K562 (cell line): ENCODE measurements around the gene PRH1. TPM values are rescaled to one million over a fixed set of nuclear protein-coding genes. Genes with fewer than 3 reads are reported as not detected.

Experiments used
- ATAC-seq: fragments of 200-7000 bp; cut with Tn5 transposase; 3 replicates; pipeline ENCODE4 v1.9.1; 2020; ENCODE audit warnings: moderate library complexity
- BruUV-seq: library from RNA; stranded (reverse); fragments of 400-500 nt; replicated peaks from 2 replicates; lab custom pipeline; 2021; lab: Mats Ljungman, UMichigan
- CTCF ChIA-PET: fragments of 300-600 bp; formaldehyde crosslinking; extraction: SDS; loops from one replicate; lab custom pipeline; 2021; ENCODE audit warnings: low intra/inter-chr PET ratio; lab: Yijun Ruan, JAX
- POLR2A ChIA-PET: fragments of 300-600, 350-650 bp; sonication (Branson Sonifier 250); formaldehyde crosslinking; extraction: SDS; loops from one replicate; lab custom pipeline; 2021; ENCODE audit warnings: antibody characterized with exemption, inconsistent platforms; lab: Yijun Ruan, JAX
- DNase-seq, 4 experiments: peaks; one replicate each; pipeline versions ENCODE4 v3.0.0 to v3.0.0-alpha.2; 2011 to 2018; ENCODE audit warnings: low spot score in 3 of 4, mixed read lengths in 3 of 4; ENCODE audit errors: extremely low read depth in 1 of 4
- FAIRE-seq: peaks from 2 replicates; lab custom pipeline; 2011; peaks lifted over from hg19 to GRCh38; lab: Jason Lieb, UNC
- H2AFZ ChIP-seq: 2 replicates; pipeline ENCODE4 v1.6.0; 2011; ENCODE audit warnings: low read depth, low read length, control low read depth, inconsistent platforms
- H3K27ac ChIP-seq: fragments of 200-600 bp; 3 replicates; pipeline ENCODE4 v1.8.0; 2011; ENCODE audit warnings: low read depth, mild to moderate bottlenecking, control low read depth, inconsistent platforms, low read length, moderate library complexity, mixed read lengths; ENCODE audit errors: extremely low read depth
- H3K27me3 ChIP-seq, 2 experiments: fragments of 300-600 bp in 1 of 2; 2 replicates in 1 of 2; 3 replicates in 1 of 2; pipeline versions ENCODE4 v1.6.0 to v1.8.0; 2011; ENCODE audit warnings: inconsistent platforms in 2 of 2, low read length in 2 of 2, mild to moderate bottlenecking in 1 of 2, mixed read lengths in 1 of 2, moderate library complexity in 1 of 2; ENCODE audit not compliant: control insufficient read depth in 2 of 2, insufficient read depth in 2 of 2
- H3K36me3 ChIP-seq: fragments of 300-600 bp; 3 replicates; pipeline ENCODE4 v1.8.0; 2011; ENCODE audit warnings: mild to moderate bottlenecking, low read length, inconsistent platforms; ENCODE audit not compliant: control insufficient read depth, insufficient read depth
- H3K4me1 ChIP-seq, 2 experiments: fragments of 200-600 bp in 1 of 2; replicated peaks in 1 of 2; 2 replicates in 1 of 2; 3 replicates in 1 of 2; pipeline versions ENCODE4 v1.5.1 to v1.8.0; 2011; ENCODE audit warnings: inconsistent platforms in 2 of 2, low read length in 2 of 2, mild to moderate bottlenecking in 1 of 2, mixed read lengths in 1 of 2, moderate library complexity in 1 of 2; ENCODE audit not compliant: control insufficient read depth in 2 of 2, insufficient read depth in 2 of 2
- H3K4me2 ChIP-seq: 2 replicates; pipeline ENCODE4 v1.6.1; 2011; ENCODE audit warnings: low read length, control low read depth, inconsistent platforms, mixed read lengths; ENCODE audit not compliant: insufficient read depth
- H3K4me3 ChIP-seq: fragments of 200-600 bp; sonication (generic), shearing (Covaris generic); 2 replicates; pipeline ENCODE4 v1.5.1; 2016; ENCODE audit warnings: control low read depth, inconsistent platforms
- H3K79me2 ChIP-seq: fragments of 200-600 bp; 3 replicates; pipeline ENCODE4 v1.8.0; 2011; ENCODE audit warnings: low read length, inconsistent platforms; ENCODE audit not compliant: control insufficient read depth, insufficient read depth
- H3K9ac ChIP-seq, 2 experiments: 2 replicates each; pipeline versions ENCODE4 v1.6.0 to v1.6.1; 2011; ENCODE audit warnings: low read depth in 2 of 2, low read length in 2 of 2, control low read depth in 1 of 2, inconsistent platforms in 1 of 2, mild to moderate bottlenecking in 1 of 2, mixed read lengths in 1 of 2; ENCODE audit not compliant: insufficient read depth in 1 of 2
- H3K9me1 ChIP-seq: one replicate; pipeline ENCODE4 v1.6.0; 2011; ENCODE audit warnings: inconsistent platforms, mild to moderate bottlenecking, low read length, moderate library complexity; ENCODE audit not compliant: control insufficient read depth, insufficient read depth
- H3K9me3 ChIP-seq: replicated peaks from 2 replicates; pipeline ENCODE4 v1.5.1; 2011; ENCODE audit warnings: low read depth, low read length, inconsistent platforms; ENCODE audit not compliant: control insufficient read depth, insufficient read depth
- H4K20me1 ChIP-seq: replicated peaks from 2 replicates; pipeline ENCODE4 v1.6.1; 2011; ENCODE audit warnings: low read length, inconsistent platforms, mixed read lengths; ENCODE audit not compliant: control insufficient read depth, insufficient read depth
- CEBPB ChIP-seq: fragments of 450-650 bp; IDR thresholded peaks from 2 replicates; pipeline ENCODE4 v1.6.1; 2016; ENCODE audit warnings: missing genetic modification characterization, missing compliant biosample characterization
- EGR1 ChIP-seq: fragments of 450-650 bp; conservative IDR thresholded peaks from 2 replicates; pipeline ENCODE4 v1.6.1; 2017; ENCODE audit warnings: mild to moderate bottlenecking
- GABPA ChIP-seq: fragments of 200-800 bp; sonication (Bioruptor generic); conservative IDR thresholded peaks from 2 replicates; pipeline ENCODE4 v1.6.1; 2016; ENCODE audit warnings: low read depth, missing genetic modification characterization, missing compliant biosample characterization
- KAT2B ChIP-seq: IDR thresholded peaks from one replicate; pipeline ENCODE4 v1.6.1; 2012; ENCODE audit warnings: low read depth, mild to moderate bottlenecking, control low read depth, inconsistent platforms, low read length, moderate library complexity
- NFYB ChIP-seq: IDR thresholded peaks from 2 replicates; pipeline ENCODE4 v1.6.1; 2011; ENCODE audit warnings: mild to moderate bottlenecking, moderate library complexity; ENCODE audit not compliant: insufficient read length; ENCODE audit errors: extremely low read depth
- SAFB ChIP-seq: fragments of 200-400 bp; formaldehyde crosslinking; IDR thresholded peaks from 2 replicates; pipeline ENCODE4 v1.6.1; 2017; ENCODE audit warnings: low read depth, low read length, borderline replicate concordance
- SOX6 ChIP-seq: fragments of 450-650 bp; IDR thresholded peaks from 2 replicates; pipeline ENCODE4 v1.6.1; 2014; ENCODE audit warnings: mild to moderate bottlenecking
- ZNF184 ChIP-seq: sonication (generic); formaldehyde crosslinking; IDR thresholded peaks from 2 replicates; pipeline ENCODE4 v1.5.0; 2020; ENCODE audit warnings: missing genetic modification reagents
- in situ Hi-C: fragments of 300-500 bp; cut with MboI; formaldehyde crosslinking; loops from 4 replicates; pipeline ENCODE4 v1.15.0; 2018; ENCODE audit warnings: inconsistent platforms, mixed read lengths
- intact Hi-C: fragments of 100-400 bp; cut with micrococcal nuclease; formaldehyde crosslinking; loops from 2 replicates; pipeline ENCODE4 v1.14.2; 2022
- polyA plus RNA-seq, 8 experiments: library from polyadenylated mRNA; depleted of rRNA in 4 of 8; stranded (reverse) in 5 of 8; unstranded in 3 of 8; fragments of >200 nt; fragmentation: Nextera tagmentation in 2 of 8; fragmentation: Illumina TruSeq in 1 of 8; extraction: Ambion mirVana in 2 of 8; extraction: Trizol in 1 of 8; gene quantifications; 2 replicates each; pipeline versions ENCODE4 v1.2.1 to v1.2.3, GENCODE V29; 2011 to 2014; ENCODE audit warnings: inconsistent platforms in 1 of 8, missing spikeins in 1 of 8
- total RNA-seq, 7 experiments: library from RNA; depleted of rRNA in 6 of 7; stranded (reverse); fragments of >200 nt in 6 of 7; fragmentation: Illumina TruSeq in 2 of 7; extraction: Trizol in 2 of 7; gene quantifications; 2 replicates each; pipeline versions ENCODE4 v1.2.1 to v1.2.3, GENCODE V29; 2011 to 2021; ENCODE audit warnings: low replicate concordance in 1 of 7
- TF ChIP-seq, protein P1 (sequence below): fragments of 250-450 bp; sonication (Bioruptor Pico); IDR thresholded peaks from 2 replicates; pipeline ENCODE4 v1.4.0; 2020; ENCODE audit warnings: mild to moderate bottlenecking, moderate library complexity, borderline replicate concordance
- TF ChIP-seq, protein P2 (sequence below): sonication (generic); formaldehyde crosslinking; IDR thresholded peaks from 2 replicates; pipeline ENCODE4 v1.8.1; 2023; ENCODE audit warnings: mild to moderate bottlenecking, missing genetic modification reagents, moderate library complexity
- TF ChIP-seq, protein P3 (sequence below): fragments of 250-450 bp; sonication (Bioruptor Pico); IDR thresholded peaks from 2 replicates; pipeline ENCODE4 v1.4.0; 2020

The PRH1 gene
- total and polyA plus RNA-seq, 9 of the 15 experiments (the other 6 are each of a cell fraction or from before 2014, with no cell fraction given) = 1.2 to 14.2 (median 6.0) TPM

DNA sequence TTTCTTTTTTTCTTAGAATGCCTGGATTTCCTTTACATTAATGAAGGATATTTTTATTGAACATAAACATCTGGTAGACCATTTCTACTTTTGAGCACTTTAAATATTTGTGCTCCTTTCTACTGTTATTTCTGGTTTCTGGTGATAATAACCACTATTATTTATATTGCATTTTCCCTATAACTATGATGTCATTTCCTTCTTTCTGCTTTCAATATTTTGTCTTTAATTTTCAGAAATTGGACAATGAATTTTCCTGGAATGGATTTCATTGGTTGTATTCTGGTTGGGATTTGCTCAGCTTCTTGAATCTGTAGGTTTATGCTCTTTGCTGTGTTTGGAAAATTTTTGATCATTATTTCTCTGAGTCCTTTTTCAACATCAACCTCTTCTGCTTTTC lies 5.2 kb upstream of the PRH1 start:
- DNase-seq (no peak), FAIRE-seq (no peak), ATAC-seq (no peak)
- no peak overlapping the region for H3K4me2 ChIP-seq
- no peaks in the 10 kb centered on the region for H3K9me1 ChIP-seq
- H2AFZ ChIP-seq = no peak overlapping the region
- POLR2A ChIA-PET = no interaction called here
- no peaks in the 10 kb centered on the region for H3K9me3 ChIP-seq
- in situ Hi-C loops (no loop called here), intact Hi-C loops (no loop called here)
- no peak overlapping the region for H3K9ac ChIP-seq
- CTCF ChIA-PET = no interaction called here
- no peaks in the 10 kb centered on the region for H4K20me1 ChIP-seq
- H3K79me2 ChIP-seq = no peaks in the 10 kb centered on the region
- no peak overlapping the region for H3K4me3 ChIP-seq
- no TSS peak for BruUV-seq
- no peaks in the 10 kb centered on the region for H3K27me3 ChIP-seq
- H3K36me3 ChIP-seq = no peaks in the 10 kb centered on the region
- TF ChIP-seq CEBPB (tag) = no peak
- no peak for TF ChIP-seq SAFB
- TF ChIP-seq SOX6 = no peak
- TF ChIP-seq, protein P1, sequence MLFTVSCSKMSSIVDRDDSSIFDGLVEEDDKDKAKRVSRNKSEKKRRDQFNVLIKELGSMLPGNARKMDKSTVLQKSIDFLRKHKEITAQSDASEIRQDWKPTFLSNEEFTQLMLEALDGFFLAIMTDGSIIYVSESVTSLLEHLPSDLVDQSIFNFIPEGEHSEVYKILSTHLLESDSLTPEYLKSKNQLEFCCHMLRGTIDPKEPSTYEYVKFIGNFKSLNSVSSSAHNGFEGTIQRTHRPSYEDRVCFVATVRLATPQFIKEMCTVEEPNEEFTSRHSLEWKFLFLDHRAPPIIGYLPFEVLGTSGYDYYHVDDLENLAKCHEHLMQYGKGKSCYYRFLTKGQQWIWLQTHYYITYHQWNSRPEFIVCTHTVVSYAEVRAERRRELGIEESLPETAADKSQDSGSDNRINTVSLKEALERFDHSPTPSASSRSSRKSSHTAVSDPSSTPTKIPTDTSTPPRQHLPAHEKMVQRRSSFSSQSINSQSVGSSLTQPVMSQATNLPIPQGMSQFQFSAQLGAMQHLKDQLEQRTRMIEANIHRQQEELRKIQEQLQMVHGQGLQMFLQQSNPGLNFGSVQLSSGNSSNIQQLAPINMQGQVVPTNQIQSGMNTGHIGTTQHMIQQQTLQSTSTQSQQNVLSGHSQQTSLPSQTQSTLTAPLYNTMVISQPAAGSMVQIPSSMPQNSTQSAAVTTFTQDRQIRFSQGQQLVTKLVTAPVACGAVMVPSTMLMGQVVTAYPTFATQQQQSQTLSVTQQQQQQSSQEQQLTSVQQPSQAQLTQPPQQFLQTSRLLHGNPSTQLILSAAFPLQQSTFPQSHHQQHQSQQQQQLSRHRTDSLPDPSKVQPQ (CRISPR knock-in tag) = no peak
- no peak for TF ChIP-seq ZNF184
- TF ChIP-seq KAT2B = no peak
- TF ChIP-seq, protein P2, sequence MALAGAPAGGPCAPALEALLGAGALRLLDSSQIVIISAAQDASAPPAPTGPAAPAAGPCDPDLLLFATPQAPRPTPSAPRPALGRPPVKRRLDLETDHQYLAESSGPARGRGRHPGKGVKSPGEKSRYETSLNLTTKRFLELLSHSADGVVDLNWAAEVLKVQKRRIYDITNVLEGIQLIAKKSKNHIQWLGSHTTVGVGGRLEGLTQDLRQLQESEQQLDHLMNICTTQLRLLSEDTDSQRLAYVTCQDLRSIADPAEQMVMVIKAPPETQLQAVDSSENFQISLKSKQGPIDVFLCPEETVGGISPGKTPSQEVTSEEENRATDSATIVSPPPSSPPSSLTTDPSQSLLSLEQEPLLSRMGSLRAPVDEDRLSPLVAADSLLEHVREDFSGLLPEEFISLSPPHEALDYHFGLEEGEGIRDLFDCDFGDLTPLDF (CRISPR knock-in tag) = no peak
- no peak for TF ChIP-seq EGR1
- no peak for TF ChIP-seq GABPA
- no peak for TF ChIP-seq NFYB
- TF ChIP-seq, protein P3, sequence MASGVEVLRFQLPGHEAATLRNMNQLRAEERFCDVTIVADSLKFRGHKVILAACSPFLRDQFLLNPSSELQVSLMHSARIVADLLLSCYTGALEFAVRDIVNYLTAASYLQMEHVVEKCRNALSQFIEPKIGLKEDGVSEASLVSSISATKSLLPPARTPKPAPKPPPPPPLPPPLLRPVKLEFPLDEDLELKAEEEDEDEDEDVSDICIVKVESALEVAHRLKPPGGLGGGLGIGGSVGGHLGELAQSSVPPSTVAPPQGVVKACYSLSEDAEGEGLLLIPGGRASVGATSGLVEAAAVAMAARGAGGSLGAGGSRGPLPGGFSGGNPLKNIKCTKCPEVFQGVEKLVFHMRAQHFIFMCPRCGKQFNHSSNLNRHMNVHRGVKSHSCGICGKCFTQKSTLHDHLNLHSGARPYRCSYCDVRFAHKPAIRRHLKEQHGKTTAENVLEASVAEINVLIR = no peak
- H3K27ac ChIP-seq = no peak overlapping the region
- H3K4me1 ChIP-seq = no peaks in the 10 kb centered on the region
